HepG2 (cell line): ENCODE results near the gene METAP1D. TPM values are rescaled to one million over a fixed set of nuclear protein-coding genes. Genes with fewer than 3 reads are reported as not detected.

Experiments used
- CENPX ChIP-seq: sonication (generic); formaldehyde crosslinking; IDR thresholded peaks from 2 replicates; pipeline ENCODE4 v1.9.0; 2021; ENCODE audit warnings: mild to moderate bottlenecking, missing genetic modification reagents, moderate library complexity
- ELF4 ChIP-seq: sonication (generic); formaldehyde crosslinking; IDR thresholded peaks from 2 replicates; pipeline ENCODE4 v1.5.0; 2020; ENCODE audit warnings: missing genetic modification reagents, mild to moderate bottlenecking, moderate library complexity, borderline replicate concordance
- FOXA1 ChIP-seq, 2 experiments: fragments of 450-650 bp in 1 of 2; sonication (generic) in 1 of 2; formaldehyde crosslinking in 1 of 2; IDR thresholded peaks; 2 replicates each; pipeline versions ENCODE4 v1.4.0 to v1.6.1; 2016 to 2020; ENCODE audit warnings: missing genetic modification reagents in 1 of 2
- FOXC1 ChIP-seq: sonication (generic); formaldehyde crosslinking; IDR thresholded peaks from 2 replicates; pipeline ENCODE4 v1.8.0; 2022; ENCODE audit warnings: mild to moderate bottlenecking, missing genetic modification reagents, borderline replicate concordance
- KLF11 ChIP-seq: IDR thresholded peaks from 2 replicates; pipeline ENCODE4 v1.6.1; 2016; ENCODE audit warnings: missing compliant biosample characterization
- NCOA2 ChIP-seq: sonication (generic); formaldehyde crosslinking; IDR thresholded peaks from 2 replicates; pipeline ENCODE4 v1.8.0; 2022; ENCODE audit warnings: inconsistent platforms
- NCOA5 ChIP-seq: sonication (generic); formaldehyde crosslinking; IDR thresholded peaks from 2 replicates; pipeline ENCODE4 v1.4.0; 2020; ENCODE audit warnings: missing genetic modification reagents
- NFE2L1 ChIP-seq: sonication (generic); formaldehyde crosslinking; IDR thresholded peaks from 2 replicates; pipeline ENCODE4 v1.4.0; 2020; ENCODE audit warnings: missing genetic modification reagents, mild to moderate bottlenecking, borderline replicate concordance
- NFKBIZ ChIP-seq: IDR thresholded peaks from 2 replicates; pipeline ENCODE4 v1.6.1; 2018; ENCODE audit warnings: missing genetic modification reagents, missing compliant biosample characterization
- NONO ChIP-seq, 2 experiments: fragments of 450-650 bp in 1 of 2; sonication (generic) in 1 of 2; formaldehyde crosslinking in 1 of 2; IDR thresholded peaks in 1 of 2; conservative IDR thresholded peaks in 1 of 2; 2 replicates each; pipeline versions ENCODE4 v1.6.1 to v1.8.0; 2017 to 2022; ENCODE audit warnings: mild to moderate bottlenecking in 1 of 2, missing genetic modification reagents in 1 of 2, moderate library complexity in 1 of 2
- RBFOX2 ChIP-seq: fragments of 200-400 bp; formaldehyde crosslinking; IDR thresholded peaks from 2 replicates; pipeline ENCODE4 v1.6.1; 2017; ENCODE audit warnings: low read depth, mild to moderate bottlenecking, low read length
- SMAD9 ChIP-seq: sonication (generic); formaldehyde crosslinking; IDR thresholded peaks from 2 replicates; pipeline ENCODE4 v1.5.1; 2020; ENCODE audit warnings: mild to moderate bottlenecking, missing genetic modification reagents
- SOX6 ChIP-seq, 2 experiments: fragments of 450-650 bp in 1 of 2; sonication (generic) in 1 of 2; formaldehyde crosslinking in 1 of 2; IDR thresholded peaks; 2 replicates each; pipeline versions ENCODE4 v1.4.0 to v1.6.1; 2017 to 2020; ENCODE audit warnings: antibody characterized with exemption in 1 of 2, mild to moderate bottlenecking in 1 of 2, missing genetic modification reagents in 1 of 2
- TBX3 ChIP-seq: fragments of 450-650 bp; IDR thresholded peaks from 2 replicates; pipeline ENCODE4 v1.6.1; 2017; ENCODE audit warnings: antibody characterized with exemption, mild to moderate bottlenecking, inconsistent platforms, borderline replicate concordance
- THYN1 ChIP-seq: sonication (generic); formaldehyde crosslinking; IDR thresholded peaks from 2 replicates; pipeline ENCODE4 v1.8.1; 2023; ENCODE audit warnings: low read depth, mild to moderate bottlenecking, moderate library complexity, missing genetic modification reagents, borderline replicate concordance
- ZBTB38 ChIP-seq: sonication (generic); formaldehyde crosslinking; IDR thresholded peaks from 2 replicates; pipeline ENCODE4 v1.5.1; 2020; ENCODE audit warnings: mild to moderate bottlenecking, missing genetic modification reagents
- ZBTB49 ChIP-seq: sonication (generic); formaldehyde crosslinking; IDR thresholded peaks from 2 replicates; pipeline ENCODE4 v1.4.0; 2020; ENCODE audit warnings: missing genetic modification reagents, borderline replicate concordance
- ZBTB7B ChIP-seq: sonication (generic); formaldehyde crosslinking; IDR thresholded peaks from 2 replicates; pipeline ENCODE4 v1.4.0; 2020; ENCODE audit warnings: missing genetic modification reagents
- ZFAT ChIP-seq: sonication (generic); formaldehyde crosslinking; conservative IDR thresholded peaks from 2 replicates; pipeline ENCODE4 v1.8.1; 2023; ENCODE audit warnings: missing genetic modification reagents, inconsistent platforms
- ZIK1 ChIP-seq: sonication (generic); formaldehyde crosslinking; IDR thresholded peaks from 2 replicates; pipeline ENCODE4 v1.5.0; 2020; ENCODE audit warnings: mild to moderate bottlenecking, low read depth, missing genetic modification reagents, borderline replicate concordance
- ZNF564 ChIP-seq: sonication (generic); formaldehyde crosslinking; IDR thresholded peaks from 2 replicates; pipeline ENCODE4 v1.8.1; 2023; ENCODE audit warnings: mild to moderate bottlenecking, missing genetic modification reagents
- ZNF83 ChIP-seq: sonication (generic); formaldehyde crosslinking; IDR thresholded peaks from 2 replicates; pipeline ENCODE4 v1.4.0; 2020; ENCODE audit warnings: missing genetic modification reagents, mild to moderate bottlenecking, borderline replicate concordance
- polyA plus RNA-seq, 8 experiments: library from polyadenylated mRNA; depleted of rRNA in 3 of 8; stranded (reverse) in 7 of 8; unstranded in 1 of 8; fragments of >200 nt; fragmentation: Illumina TruSeq in 4 of 8; extraction: Trizol in 4 of 8; gene quantifications; 2 replicates each; pipeline versions ENCODE4 v1.2.1 to v1.2.3, GENCODE V29; 2011 to 2016; ENCODE audit warnings: low read depth in 4 of 8, missing spikeins in 1 of 8, mixed read lengths in 1 of 8; ENCODE audit not compliant: insufficient read depth in 1 of 8
- total RNA-seq, 5 experiments: library from RNA; depleted of rRNA; stranded (reverse); fragments of >200 nt; fragmentation: Illumina TruSeq; extraction: Trizol; gene quantifications; 2 replicates each; pipeline ENCODE4 v1.2.3, GENCODE V29; 2016; ENCODE audit warnings: low read depth in 1 of 5
- TF ChIP-seq, protein P1 (sequence below): sonication (generic); formaldehyde crosslinking; IDR thresholded peaks from 2 replicates; pipeline ENCODE4 v1.9.0; 2021; ENCODE audit warnings: missing genetic modification reagents, borderline replicate concordance

Gene METAP1D
- total and polyA plus RNA-seq, 2 of the 13 experiments (the other 11 are each of a cell fraction or from before 2014, with no cell fraction given): 14.7 to 21.6 TPM

- TF ChIP-seq ZNF564 (CRISPR knock-in tag) (peak; percentile 53; the same call in 1 of the 2 replicates), FOXC1 (CRISPR knock-in tag) (peak; percentile 70; the same call in 1 of the 2 replicates), CENPX (no peak), KLF11 (CRISPR knock-in tag) (no peak), ZNF83 (CRISPR knock-in tag) (no peak), ZFAT (no peak), SOX6 (IDR thresholded peaks at IDR 0.05) (no peak), SOX6 (CRISPR knock-in tag; IDR thresholded peaks at IDR 0.05) (peak; percentile 60), NCOA5 (CRISPR knock-in tag) (no peak), NFKBIZ (no peak), NONO (IDR thresholded peaks at IDR 0.05) (no peak), NONO (CRISPR knock-in tag; conservative IDR thresholded peaks at IDR 0.05) (no peak; the same call in 1 of the 2 replicates), ZIK1 (no peak), TBX3 (no peak), NFE2L1 (CRISPR knock-in tag) (no peak), ZBTB7B (CRISPR knock-in tag) (0 out of 2 replicates have a peak, but pooled peaks have one; percentile 73), SMAD9 (CRISPR knock-in tag) (no peak), NCOA2 (CRISPR knock-in tag) (no peak), THYN1 (CRISPR knock-in tag) (no peak), RBFOX2 (0 out of 2 replicates have a peak, but pooled peaks have one; percentile 44), ZBTB38 (CRISPR knock-in tag) (no peak), ELF4 (CRISPR knock-in tag) (0 out of 2 replicates have a peak, but pooled peaks have one; percentile 39), FOXA1 (IDR thresholded peaks at IDR 0.05) (no peak), FOXA1 (CRISPR knock-in tag; IDR thresholded peaks at IDR 0.05) (no peak), ZBTB49 (no peak)
- TF ChIP-seq, protein P1, sequence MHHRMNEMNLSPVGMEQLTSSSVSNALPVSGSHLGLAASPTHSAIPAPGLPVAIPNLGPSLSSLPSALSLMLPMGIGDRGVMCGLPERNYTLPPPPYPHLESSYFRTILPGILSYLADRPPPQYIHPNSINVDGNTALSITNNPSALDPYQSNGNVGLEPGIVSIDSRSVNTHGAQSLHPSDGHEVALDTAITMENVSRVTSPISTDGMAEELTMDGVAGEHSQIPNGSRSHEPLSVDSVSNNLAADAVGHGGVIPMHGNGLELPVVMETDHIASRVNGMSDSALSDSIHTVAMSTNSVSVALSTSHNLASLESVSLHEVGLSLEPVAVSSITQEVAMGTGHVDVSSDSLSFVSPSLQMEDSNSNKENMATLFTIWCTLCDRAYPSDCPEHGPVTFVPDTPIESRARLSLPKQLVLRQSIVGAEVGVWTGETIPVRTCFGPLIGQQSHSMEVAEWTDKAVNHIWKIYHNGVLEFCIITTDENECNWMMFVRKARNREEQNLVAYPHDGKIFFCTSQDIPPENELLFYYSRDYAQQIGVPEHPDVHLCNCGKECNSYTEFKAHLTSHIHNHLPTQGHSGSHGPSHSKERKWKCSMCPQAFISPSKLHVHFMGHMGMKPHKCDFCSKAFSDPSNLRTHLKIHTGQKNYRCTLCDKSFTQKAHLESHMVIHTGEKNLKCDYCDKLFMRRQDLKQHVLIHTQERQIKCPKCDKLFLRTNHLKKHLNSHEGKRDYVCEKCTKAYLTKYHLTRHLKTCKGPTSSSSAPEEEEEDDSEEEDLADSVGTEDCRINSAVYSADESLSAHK (CRISPR knock-in tag): no peak
Observed at GRCh38 chr2:172084645-172085459, 85.1 kb downstream of the METAP1D start (continued).
